SKM-1 (cell line): Measurements from ENCODE around the gene MRPL20.

ENCODE experiments used
- DNase-seq: peaks from one replicate; lab custom pipeline; 2025; ENCODE audit not compliant: unreplicated experiment; lab: John Stamatoyannopoulos, UW

The MRPL20 gene

DNA sequence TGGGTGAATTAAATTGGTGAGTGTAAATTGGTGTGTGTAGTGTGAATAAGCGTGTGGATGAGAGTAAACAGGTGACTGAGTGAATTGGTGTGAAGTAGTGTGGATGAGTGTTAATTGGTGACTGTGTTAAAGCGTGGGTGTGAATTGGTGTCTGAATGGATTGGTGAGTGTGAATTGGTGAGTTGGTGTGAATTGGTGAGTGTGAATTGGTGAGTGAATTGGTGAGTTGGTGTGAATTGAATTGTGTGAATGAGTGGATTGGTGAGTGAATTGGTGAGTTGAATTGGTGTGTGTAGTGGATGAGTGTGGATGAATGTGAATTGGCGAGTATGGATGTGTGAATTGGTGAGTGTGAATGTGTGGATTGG, 40.4 kb downstream of the MRPL20 start:
- DNase-seq, result no peak

DNA sequence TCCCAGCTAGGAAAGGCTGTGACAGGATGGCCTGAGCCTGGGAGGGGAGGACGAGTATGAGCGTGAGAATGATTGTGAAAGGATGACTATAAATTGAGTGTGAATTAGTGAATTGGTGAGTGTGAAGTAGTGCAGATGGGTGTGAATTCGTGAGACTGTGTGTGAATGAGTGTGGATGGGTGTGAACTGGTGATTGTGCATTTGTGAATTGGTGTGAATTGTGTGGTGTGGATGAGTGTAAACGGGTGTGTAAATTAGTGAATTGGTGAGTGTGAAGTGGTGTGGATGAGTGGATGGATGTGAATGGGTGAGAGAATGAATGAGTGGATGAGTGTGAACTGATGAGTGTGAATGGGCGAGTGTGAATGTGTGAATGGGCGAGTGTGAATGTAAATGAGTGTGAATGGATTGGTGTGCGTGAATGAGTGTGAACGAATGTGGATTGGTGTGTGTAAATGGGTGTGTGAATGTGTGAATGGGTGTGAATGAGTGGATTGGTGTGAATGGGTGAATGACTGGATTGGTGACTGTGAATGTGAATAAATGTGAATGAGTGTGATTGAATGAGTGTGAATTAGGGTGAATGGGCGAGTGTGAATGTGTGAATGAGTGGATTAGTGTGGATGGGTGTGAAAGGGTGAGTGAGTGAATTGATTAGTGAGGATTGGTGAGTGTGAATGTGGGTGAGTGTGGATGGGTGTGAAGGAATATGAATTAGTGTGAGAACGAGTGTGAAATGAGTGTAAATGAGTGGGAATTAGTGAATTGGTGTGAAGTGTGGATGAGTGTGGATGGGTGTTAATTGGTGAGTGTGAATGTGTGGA, 41.0 kb downstream of the MRPL20 start:
- no peak for DNase-seq

DNA sequence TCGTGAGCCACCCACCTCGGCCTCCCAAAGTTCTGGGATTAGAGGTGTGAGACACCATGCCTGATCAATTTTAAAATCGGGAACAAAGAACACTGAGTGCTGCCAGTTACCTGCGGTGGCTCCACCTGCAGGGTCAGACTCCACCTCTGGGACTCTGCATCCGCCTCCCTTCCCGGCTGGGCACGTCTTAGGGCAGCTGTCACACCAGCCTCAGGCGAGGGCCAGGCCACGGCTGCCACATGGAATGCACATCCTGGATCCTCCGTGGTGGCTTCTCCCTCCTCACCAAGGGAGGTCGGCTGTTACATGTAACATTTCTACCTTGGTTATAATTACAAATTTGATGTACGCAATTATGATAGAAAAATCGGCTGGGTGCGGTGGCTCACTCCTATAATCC, 42.8 kb downstream of the MRPL20 start:
- DNase-seq, result no peak

DNA sequence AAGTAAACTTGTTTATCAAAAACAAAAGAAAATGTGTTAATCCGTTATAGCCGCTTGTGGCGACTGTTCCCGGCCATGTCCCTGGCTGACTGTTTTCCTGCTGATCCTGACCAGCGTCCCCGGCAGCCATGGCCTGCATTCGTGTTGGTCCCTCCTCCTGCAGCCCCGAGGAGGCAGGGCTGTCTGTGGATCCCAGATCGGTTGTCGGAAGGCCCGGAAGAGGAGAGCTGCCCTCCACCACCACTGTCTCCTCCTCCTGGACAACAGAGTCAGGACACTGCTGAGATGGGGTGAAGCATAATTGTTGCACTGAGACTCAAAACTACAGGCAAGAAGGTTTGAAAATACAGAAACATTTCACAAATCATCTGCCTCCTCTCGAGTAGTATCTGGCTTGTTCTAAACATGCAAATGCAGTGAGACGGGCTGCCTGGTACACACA, 45.1 kb downstream of the MRPL20 start:
- no peak for DNase-seq

DNA sequence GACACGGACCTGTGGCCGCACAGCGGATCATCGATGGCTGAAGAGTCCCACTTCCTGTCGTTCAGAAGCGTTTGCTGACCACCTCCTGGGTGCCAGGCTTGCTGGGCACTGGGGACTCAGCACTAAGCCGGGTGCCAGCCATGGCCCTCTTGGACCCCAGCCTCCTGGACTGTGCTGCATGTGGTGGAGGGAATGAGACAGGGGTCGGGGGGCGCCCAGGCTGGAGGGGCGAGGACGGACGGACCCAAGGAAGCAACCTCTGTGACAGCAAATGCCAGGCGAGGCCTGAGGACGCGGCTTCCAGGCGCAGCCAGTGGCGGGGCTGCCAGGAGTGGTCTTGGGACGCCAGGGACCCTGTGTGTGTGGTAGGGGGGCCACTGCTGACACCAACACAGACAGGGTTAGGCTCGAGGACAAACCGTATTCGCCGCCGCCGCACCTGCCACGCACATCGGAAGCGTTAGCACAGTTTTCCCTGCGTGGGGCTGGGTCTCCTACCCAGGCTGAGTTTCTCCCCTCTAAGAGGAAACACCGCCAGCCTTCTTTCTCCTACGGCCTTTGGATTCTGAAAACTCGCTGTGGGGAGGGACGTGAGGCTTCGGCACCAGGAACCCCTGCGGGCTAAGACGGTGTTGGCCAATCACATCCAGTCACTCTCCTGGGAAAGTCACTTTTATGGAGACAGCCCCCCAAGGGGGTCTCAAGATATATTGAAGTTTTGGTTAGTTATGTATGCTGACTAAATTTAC, 45.7 kb downstream of the MRPL20 start:
- no peak for DNase-seq

DNA sequence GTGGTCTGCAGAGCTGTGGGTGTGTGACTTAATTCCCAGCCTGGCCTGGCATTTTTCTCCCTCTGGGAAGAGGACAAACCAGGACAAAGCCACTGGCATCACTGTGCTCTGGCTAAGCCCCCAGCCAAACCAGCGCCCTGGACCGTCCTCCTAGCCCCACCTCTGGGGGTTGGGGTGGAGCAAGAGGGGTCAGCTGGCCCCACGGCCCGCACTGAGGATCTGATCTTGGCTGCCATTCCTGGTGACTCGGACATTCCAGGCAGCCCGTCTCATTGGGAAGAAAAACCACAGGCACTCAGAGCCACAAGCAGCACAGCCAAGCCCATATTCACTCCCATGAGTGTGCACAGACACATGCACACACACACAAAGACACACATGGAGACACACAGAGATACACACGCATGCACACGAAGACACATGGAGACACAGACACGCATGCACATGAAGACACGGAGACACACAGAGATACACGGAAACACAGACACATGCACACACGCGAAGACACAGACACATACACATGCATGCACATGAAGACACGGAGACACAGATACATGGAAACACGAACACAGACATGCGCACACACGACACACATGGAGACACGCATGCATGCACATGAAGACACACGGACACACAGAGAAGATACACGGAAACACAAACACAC, 46.5 kb downstream of the MRPL20 start:
- DNase-seq, result no peak

DNA sequence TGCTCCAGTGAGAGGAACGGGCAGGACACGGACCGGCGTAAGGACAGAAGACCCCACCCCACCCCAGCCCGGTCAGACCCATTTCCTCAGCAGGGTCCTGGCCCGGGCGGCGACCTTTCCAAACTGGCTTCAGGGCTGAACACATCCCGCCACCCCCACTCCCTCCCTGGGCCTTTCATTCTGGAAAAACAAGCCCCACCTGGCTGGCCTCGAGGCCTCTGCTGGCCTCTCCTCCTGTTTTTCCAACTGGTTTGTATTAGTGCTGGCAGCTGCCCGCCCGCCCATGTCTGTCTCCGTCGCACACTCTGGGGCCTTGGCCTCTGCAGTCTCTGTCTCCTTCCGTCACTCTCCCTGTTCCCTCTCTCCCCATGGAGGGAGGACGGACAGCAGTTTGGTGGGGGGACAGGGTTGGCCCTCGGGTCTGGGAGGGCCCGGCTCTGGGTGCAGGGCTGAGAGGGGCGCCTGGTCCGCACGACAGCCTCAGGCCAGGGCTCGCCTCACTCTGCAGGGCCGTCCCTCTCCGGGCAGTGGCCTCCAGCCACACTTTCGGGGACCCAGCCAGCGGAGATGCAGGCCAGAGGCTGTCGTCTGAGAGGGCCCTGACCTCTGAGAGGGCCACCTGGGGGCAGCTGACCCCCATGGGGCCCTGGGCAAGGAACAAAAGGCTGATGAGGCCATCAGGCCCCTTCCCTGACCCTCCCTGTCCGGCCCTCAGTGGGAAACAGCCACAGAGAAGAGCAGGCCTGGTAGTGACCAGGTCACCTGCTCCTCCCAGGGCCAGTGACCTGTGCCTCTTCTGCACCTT, 47.2 kb downstream of the MRPL20 start:
- DNase-seq, result no peak

DNA sequence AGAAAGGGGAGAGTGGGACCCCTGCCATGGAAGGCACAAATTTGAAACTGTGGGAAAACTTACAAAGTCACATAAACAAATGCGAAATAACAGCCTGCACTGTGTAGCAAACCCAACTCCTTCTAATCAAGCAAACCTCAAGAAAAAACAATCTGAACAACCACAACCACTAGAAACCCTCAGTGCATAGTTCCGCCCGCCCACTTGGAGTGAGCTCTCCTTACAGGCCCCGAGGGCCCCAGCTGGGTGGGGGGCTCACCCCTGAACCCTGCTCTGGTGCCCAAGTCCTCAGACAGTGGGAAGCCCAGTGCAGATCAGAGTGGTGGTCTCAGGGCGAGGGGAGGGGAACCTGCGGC, 47.8 kb downstream of the MRPL20 start:
- DNase-seq, result no peak

DNA sequence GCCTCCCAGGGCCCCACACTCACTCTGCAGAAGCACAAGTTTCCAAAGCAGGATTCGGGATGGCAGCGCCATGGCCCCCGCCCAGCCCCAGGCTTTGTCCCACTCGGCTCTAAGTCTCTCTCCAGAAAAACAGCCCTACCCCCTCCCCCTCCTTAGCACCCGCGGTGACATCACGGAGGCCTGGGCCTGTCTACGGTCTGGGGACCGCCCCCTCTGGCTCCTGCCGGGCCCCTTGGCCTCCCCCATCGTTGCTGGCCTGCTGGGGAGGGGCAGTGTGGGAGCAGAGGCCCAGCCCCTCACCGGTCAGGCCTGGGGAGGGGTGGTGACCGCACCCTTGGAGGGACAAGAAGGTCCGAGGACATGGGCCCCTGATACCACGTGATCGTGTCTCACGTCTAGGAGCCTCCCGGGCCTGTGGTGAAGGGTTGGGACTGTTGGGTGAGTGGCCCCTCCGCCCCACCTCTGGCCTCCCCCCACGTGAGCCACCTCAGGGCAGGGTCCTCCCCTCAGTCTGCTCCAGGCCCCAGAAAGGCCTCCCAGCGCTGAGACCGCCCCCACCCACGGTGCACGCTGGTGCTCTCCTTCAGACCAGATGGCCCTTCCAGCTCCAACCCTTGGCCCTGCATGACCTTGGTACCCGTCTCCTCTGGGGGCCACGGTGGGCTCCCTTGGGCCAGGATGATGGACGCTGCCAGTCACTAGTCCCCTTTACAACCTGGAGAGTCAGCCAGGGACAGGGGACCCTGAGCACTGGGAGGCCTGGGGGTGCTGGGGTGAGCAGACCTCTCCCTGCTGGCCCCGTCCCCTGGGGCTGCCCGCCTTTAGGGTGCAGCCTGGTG, 48.4 kb downstream of the MRPL20 start, which contains the start of gene MXRA8:
Gene MXRA8 (minus strand): TSS at position 123 of the 839 bp plus-strand sequence. CDS start 51 bp downstream, at position 72.
- DNase-seq, result no peak

DNA sequence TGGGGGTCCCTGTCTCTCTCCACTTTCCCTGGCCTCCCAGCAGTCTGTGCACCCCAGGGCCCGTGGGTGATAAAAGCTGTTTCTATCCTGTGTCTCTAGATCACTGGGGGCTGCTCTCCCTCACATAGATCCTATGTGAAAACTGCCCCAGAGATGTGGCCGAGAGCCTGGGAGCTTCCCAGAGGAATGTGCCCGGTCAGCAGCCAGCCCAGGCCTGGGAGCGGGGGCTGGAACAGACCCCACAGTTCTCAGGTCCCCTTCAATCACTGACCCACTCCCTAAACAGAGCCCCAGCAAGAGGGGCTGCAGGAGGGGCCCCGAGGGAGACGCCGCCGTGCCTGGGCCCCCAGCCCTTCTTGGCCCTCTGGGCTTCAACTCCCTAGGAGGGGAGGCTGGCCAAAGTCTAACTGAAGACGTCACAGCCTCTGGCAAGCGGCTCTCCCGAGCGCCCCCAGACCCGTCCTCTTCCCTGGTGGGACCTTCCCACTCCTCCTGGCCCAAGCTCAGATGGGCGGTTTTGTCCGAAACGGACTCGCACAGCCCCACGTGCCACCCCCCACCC, 49.1 kb downstream of the MRPL20 start:
- no peak for DNase-seq

DNA sequence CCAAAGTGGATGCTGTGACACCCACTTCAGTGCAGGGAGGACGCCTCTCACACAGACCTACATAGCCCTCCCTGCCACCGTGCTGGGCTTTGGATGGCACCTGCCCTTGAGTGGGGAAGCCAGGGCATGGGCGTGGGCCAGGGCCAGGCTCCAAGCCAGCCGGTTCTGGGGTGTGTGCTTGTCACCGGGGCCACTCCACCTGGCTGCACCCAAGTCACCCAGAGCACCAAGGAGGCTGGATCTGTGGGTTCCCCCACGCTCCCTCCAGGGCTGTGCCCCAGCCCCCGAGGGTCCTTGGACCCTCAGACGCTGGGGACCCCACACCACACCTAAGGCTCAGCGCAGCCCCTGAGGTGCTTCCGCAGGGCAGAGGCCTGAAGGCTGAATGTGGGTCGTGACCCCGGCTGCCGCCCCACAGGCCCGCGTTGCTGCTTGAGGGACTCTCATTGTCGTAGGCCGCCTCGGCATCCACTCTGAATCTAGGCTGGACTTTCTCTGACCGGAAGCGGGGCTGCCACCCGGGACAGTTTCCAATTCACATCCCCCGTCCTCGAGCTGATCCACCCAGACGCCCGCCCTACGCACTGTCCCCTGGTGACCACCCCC, 50.2 kb downstream of the MRPL20 start:
- DNase-seq, result no peak

DNA sequence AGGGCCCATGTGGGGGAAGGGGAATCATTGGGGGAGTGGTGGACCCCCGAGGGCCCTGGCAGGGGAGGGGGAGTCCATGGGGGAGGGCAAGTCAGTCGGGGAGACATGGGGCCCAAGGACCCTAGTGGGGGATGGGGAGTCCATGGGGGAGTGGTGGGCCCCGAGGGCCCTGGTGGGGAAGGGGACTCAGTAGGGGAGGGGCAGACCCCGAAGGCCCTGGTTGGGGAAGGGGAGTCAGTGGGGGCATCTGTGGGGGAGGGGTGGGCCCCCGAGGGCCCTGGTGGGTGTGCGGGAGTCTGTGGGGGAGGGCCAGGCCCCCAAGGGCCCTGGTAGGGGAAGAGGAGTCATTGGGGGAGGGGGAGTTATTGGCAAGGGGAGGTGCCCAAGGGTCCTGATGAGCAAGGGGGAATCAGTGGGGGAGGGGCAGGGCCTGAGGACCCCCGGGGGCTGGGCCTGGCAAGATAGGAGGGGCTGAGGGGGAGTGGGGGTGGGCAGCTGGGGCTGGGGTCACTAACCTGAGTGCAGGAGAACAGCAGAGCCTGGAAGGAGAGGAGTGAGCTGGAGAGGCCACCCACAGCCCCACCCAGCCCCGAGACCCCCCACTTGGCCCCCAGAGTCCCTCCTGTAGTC, 50.8 kb downstream of the MRPL20 start:
- DNase-seq, result no peak

DNA sequence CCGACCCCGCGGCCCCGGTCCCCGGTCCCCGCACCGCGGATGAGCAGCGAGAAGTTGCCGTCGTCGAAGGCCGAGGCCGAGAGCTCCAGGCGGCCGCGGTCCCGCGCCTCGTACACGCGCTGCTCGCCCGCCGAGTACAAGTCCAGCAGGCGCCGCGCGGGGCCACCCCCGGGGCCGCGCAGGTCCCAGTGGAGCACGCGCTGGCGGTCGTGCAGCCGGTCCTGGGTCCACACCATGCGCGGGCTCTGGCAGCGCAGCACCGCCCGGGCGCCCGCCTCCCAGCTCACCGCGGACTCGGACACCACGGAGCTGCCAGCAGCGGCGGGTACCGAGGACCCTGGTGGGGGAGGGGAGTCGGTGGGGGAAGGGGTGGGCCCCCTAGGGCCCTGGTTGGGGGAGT, 51.7 kb downstream of the MRPL20 start:
- DNase-seq, result no peak

DNA sequence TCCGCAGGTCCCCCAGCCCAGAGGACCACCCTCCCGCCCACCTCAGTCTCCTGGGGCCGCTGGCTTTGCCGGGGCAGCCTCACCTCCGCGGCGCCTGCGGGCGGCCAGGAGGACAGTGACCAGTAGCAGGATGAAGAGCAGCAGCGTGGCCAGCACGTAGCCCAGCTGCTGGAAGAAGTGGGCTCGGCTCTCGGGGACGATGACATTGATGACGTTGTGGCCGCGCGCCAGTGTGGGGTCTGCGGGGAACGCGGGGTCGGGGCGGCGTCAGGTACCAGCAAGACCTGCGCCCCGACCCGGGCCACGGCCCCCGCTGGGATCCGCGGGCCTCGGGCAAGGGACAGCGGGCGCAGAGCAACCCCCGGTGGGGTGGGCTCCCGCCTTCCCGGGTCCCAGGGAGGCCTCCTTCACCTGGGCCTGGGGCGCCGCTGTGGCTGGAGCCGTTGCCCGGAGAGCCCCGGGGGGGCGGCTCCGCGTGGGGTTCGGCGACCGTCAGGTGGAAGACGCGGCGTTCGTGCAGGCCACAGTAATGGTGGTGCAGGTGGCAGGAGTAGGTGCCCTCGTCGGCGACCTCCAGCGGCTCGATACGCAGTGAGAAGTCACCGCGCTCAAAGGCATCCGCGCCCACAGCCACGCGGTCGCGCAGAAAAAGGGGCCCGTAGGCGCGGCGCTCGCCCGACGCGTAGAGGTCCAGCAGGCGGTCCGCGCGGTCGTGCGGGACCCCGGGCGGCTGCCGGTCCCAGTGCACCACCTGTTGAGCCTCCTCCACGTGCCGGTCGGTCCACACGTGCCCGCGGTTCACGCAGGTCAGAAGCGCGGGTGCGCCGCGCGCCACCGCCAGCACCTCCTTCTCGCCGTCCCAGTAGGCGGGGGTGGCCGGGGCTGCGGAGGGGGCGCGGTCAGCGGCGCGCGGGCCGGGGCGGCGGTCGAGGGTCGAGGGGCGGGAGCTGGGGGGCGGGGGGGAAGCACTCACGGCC, 52.5 kb downstream of the MRPL20 start:
- DNase-seq, result no peak

DNA sequence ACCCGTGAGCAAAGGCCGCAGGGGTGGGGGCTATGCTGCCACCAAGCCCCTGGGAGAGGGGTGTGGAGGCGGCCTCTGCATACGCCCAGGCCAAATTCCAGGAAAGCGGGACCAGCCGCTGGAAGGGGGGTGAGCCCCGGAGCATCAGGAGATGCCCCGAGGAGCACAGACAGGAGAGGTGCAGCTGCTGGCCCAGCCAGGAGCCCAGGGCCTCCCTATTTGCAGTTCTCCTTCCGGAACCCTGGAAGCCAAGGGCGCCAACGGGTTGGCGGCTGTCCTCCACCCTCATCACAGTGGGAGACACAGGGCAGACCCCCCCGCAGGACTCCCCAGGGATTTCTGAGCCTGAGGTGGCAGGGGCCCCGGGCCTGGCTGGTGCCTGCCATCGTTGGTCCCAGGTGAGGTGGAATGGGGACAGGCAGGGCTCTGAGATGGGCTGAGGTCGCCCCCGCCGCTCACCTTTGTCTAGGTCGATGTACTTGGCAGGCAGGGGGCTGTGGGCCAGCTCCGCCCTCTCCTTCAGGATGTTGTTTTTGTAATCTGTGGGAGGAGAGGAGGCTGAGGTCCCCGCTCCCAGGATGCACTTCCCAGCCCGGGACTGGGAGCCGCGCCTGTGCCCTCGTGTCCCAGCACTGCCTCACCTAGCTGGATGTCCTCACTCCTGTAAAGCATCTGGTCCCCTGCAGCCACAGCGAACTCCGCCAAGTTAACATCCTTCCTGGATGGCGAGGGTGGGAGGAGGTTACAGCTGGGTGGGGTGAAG, 53.5 kb downstream of the MRPL20 start:
- DNase-seq, result no peak

DNA sequence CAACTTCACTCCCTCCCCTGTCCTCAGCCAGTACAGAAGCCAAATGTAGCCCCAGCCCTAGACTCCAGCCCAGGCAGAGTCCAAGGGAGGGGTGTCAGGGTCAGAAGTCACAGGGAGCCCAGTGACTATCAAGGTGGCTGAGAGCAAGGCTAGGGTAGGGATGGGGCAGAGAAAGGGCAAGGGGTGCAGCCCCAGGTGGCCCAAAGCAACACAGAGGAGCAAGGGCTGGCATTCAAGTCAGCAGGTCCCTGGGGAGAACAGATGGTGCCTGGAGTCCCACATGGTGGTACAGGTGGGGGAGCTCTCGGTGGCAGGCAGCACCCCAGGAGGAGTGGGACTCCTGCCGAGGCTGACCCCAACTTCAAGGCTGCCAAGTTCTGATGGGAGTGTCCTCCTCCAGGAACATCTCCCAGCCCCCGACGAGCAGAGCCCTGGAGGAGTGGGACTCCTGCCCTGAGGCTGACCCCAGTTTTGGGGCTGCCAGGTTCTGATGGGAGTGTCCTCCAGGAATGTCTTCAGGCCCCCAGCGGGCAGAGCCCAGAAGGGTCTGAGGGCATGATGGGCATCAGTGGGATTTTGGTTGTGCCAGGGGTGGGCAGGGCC, 54.2 kb downstream of the MRPL20 start:
- no peak for DNase-seq
